GM19395 (cell line): ENCODE data around the gene PRSS27.
"Not testable (repeated sequence)": the region's sequence is repeated elsewhere in the genome, so short reads cannot be mapped to it uniquely, and the experiment has no call there.

Experiments
- ATAC-seq: cut with Tn5 transposase; IDR thresholded peaks from one replicate; pipeline ENCODE4 v1.9.1; 2021; ENCODE audit warnings: mild to moderate bottlenecking, moderate library complexity; ENCODE audit not compliant: unreplicated experiment

PRSS27 gene

GRCh38 chr16:2698103-2698870 lies 21.7 kb downstream of the PRSS27 start:
- no peak for ATAC-seq

DNA sequence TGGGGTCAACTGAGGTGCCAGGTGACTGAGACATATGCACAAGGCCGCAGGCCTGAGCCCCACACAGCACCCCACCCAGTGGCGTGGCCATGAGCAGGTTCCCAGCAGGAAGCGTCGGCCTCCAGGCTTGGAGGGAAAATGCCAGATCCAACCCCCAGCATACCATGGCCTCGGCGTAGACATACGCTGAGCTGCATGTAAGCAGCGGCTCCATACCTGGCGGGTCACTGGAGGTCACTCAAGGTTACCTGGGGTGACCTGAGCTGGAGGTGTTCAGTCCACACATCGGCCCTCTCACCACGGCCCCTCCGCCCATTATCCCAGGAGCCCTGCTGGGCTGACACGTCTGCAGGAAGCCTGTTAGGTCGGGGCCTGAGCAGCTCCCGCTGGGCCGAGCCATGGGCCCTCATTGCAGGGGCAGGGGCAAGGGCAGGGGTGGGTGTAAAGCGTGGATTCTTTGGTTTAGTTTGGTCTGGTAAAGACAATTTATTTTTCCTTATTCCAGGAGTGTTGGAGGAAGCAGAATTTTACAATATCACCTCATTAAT lies 22.5 kb downstream of the PRSS27 start:
- ATAC-seq = no peak

DNA sequence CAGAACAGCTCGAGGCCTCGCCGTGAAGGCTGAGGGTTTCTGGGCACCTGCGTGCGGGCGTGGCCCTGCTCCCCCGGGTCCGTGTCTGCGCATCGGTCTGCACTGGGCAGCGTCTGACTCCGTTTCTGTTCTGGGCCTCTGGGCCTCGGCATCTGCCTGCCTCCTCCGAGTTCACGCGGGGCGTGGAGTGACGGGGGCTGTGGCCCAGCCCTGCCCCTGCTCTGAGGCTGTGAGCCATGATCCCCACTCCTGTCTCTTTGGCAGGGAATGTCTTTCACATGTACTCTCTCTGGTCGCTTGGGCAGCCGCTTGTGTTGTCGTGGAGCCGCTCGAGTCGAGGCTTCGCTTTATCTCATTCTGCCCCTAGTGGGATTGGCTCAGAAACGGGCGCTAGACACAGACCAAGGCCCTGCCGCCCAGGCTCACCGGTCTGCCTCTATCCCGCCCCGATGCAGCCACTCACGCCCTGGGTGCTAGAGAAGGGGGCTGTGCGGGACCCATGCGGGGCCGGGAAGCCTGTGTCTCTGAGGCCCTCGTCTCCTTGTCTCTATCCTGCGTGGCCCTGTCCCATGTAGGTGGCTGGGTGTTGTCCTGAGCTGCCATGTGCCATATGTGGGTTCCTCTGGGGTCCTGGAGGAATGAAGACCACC lies 23.3 kb downstream of the PRSS27 start:
- ATAC-seq = not testable (repeated sequence)

DNA sequence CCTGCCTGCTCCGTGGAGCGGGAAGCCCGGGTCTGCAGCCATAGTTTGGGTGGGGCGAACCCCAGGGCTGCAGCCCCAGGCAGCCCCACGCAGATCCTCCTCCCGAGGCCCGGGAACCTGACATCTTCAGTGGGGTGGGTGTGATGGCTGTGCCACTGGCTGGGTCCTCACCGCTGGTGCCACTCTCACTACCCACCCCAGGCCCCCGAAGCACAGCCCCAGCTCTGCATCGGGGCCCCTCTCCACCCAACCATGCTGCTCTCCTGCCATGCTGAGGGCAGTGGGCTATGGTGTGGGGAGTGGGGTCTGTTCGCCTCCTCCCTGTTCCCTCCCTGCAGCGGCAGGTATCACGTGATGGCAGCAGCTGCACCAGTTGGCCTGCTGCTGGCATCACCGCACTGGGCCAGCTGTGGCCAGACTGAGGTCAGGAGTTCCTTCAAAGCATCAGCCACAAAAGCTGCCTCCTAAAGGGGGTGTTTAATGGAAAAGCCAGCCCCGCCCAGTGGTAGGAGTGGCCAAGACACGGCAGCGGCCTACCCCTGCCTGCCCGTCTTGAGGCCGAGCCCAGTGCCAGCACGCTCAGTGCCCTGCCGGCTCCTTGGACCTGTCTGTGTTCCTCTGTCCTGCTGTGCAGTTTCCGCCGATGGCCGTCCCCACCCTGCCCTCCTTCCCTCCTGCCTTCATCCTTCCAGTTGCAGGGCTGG lies 26.9 kb downstream of the PRSS27 start:
- no peak for ATAC-seq

GRCh38 chr16:2692251-2692947 lies 27.6 kb downstream of the PRSS27 start:
- no peak for ATAC-seq

GRCh38 chr16:2691491-2692248 lies 28.4 kb downstream of the PRSS27 start:
- ATAC-seq = no peak

- no peak for ATAC-seq
These were observed 29.2 kb downstream of the PRSS27 start for GRCh38 chr16:2690852-2691251.

- ATAC-seq = no peak
These were observed 29.8 kb downstream of the PRSS27 start for GRCh38 chr16:2689968-2690801.

DNA sequence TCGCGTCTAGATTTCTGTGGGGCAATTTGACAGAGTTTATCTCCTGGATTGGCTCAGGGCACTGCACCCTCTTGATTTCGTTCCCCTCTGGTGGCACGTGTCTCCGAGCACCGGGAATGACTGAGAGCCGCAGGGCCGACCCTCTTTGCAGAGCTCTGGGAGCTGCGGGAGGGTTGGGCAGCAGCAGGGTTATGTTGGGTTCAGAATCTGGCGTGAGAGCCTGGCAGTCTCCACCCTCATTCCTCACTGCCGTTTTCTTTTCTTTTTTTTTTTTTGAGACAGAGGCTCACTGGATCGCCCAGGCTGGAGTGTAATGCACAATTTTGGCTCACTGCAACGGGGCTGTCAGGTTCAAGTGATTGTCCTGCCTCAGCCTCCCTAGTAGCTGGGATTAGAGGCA lies 30.6 kb downstream of the PRSS27 start:
- ATAC-seq = not testable (repeated sequence)

DNA sequence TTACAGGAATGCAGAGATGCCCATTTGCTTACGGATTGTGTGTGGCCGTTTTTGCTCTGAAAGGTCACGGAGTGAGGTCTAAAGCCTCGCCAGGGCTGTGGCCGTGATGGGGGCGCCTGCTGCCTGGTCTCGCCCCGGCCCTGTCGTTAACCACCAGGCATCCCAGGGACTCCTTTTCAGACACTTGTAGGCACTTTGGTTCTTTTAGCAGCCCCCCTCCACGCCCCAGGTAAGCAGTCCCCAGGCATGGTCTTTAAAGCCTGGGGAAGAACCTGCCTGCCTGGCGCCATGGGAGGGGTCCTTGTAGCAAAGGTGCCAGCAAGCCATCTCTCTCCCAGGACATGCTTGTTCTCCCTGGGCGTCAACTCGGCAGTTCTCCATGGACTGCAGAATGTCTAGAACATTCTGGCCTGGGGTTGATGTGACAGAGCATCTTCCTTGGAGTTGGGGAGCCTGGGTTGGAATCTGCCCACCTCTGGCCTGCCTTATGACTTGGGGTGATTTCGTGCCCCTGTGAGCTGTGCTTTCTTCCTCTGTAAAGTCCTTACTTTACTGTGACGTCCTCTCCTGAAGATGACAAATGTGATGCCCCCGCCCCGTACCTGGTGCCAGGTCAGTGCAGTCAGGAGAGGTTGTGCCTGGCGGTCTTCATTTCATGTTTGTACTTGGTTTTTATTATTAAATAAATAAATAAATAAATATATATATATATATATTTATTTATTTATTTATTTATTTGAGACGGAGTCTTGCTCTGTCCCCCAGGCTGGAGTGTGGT lies 32.3 kb downstream of the PRSS27 start:
- no peak for ATAC-seq

GRCh38 chr16:2686912-2687507 lies 33.0 kb downstream of the PRSS27 start:
- ATAC-seq = peak; percentile 47

GRCh38 chr16:2686075-2686474 lies 33.9 kb downstream of the PRSS27 start:
- ATAC-seq = peak; percentile 42

DNA sequence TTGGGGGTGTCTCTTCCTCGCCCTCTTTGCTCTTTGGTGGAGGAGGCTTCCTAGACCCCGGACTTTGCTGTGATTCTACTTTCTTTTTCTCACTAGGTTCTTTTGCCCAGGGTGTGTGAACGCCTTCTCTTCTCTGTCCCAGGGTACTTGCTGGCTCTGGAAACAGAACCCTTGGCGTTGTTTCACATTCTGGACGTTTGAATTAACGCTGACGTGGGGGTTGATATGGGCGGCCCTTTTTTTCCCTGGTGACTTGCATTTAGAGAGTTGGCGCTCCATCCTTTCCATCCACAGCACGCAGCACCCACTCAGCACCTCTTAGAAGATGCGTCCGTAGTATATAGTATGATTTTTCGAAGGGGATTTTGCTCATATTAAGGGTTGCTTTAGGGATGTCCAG lies 37.0 kb downstream of the PRSS27 start:
- not testable (repeated sequence) for ATAC-seq

- peak; percentile 59 for ATAC-seq
These were observed 37.6 kb downstream of the PRSS27 start, which contains the start of gene KCTD5 for GRCh38 chr16:2682209-2683021. KCTD5 (plus strand) TSS chr16:2682523; CDS start chr16:2682549, 26 bp downstream.

DNA sequence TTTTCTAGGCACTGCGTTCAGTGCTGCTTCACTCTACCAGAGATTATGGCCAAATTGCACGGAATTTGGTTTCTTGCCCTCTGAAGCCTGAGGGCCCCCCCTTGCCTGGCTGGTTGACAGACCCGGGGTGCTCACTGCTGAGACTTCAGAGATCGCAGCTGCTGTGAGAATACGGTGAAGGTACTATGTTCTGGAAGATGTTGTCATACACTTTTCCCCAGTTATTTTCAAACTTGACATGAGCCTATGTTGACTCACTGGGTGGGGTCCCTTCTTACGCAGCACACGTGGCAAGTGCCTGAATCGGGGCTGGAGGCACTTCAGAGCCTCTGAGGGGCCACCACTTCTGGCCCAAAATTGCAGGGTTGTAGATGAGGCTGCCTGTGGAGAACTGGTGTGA lies 39.7 kb downstream of the PRSS27 start:
- ATAC-seq = not testable (repeated sequence)

DNA sequence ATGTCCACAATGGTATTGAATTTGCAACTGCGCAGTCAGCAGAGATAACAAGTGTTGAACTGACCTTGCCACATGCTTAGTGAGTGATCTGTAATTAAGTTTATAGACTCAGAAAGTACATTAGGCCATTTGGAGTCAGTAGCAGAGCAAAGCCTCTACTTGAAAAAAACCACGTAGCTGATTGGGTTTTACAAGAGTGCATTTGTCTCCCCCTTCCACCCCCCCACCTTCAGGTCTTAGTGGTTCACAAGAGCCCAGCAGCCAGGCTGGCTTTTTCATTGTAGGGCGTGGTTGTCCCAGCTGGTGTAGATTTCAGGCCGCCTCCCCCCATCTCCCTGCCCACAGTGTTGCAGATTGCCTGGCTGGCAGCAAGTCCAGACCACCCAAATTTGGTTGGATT lies 40.1 kb downstream of the PRSS27 start:
- not testable (repeated sequence) for ATAC-seq
